ENCODE measurements around the gene TMC3. TPM values are rescaled to one million over a fixed set of nuclear protein-coding genes. Genes with fewer than 3 reads are reported as not detected.

Gene TMC3
- total and polyA plus RNA-seq, 8 donors = under 0.01 to 0.92 (median 0.03) TPM; not detected in 5

- no peaks in the 10 kb centered on the region for H3K36me3 ChIP-seq
- H3K9me3 ChIP-seq = no peaks in the 10 kb centered on the region
- TF ChIP-seq EP300 (IDR thresholded peaks at IDR 0.05) (no peak), POLR2A (IDR thresholded peaks at IDR 0.05) (no peak), CTCF (IDR thresholded peaks at IDR 0.05) (no peak), POLR2AphosphoS5 (IDR thresholded peaks at IDR 0.05) (no peak)
- H3K27me3 ChIP-seq = no peaks in the 10 kb centered on the region
- H3K4me1 ChIP-seq = peaks cover 0 to 22% (median 13%) of the 10 kb centered on the region in 4 donors
- no peak overlapping the region for H3K4me3 ChIP-seq
- DNase-seq = no peak
- intact Hi-C loops (cut with DNase I; ENCODE audit: low total_unique reads) = no loop called here
- no peak overlapping the region for H3K27ac ChIP-seq
- 43 to 64% (median 55%) methylated on average over 4 of the region's 4 CpGs for WGBS, 5 donors
Measured at GRCh38 chr15:81385721-81386076, 11.7 kb upstream of the TMC3 start.

GRCh38 chr15:81384891-81385720 lies 11.1 kb upstream of the TMC3 start:
- Histone ChIP-seq H3K4me1 (peaks cover 0 to 22% (median 13%) of the 10 kb centered on the region in 4 donors), H3K4me3 (no peak overlapping the region), H3K27me3 (no peaks in the 10 kb centered on the region), H3K27ac (no peak overlapping the region), H3K9me3 (no peaks in the 10 kb centered on the region), H3K36me3 (no peaks in the 10 kb centered on the region)
- 52 to 67% (median 53%) methylated on average over 6 of the region's 6 CpGs for WGBS, 5 donors
- TF ChIP-seq POLR2AphosphoS5 (IDR thresholded peaks at IDR 0.05) (no peak), CTCF (IDR thresholded peaks at IDR 0.05) (no peak), POLR2A (IDR thresholded peaks at IDR 0.05) (no peak), EP300 (IDR thresholded peaks at IDR 0.05) (no peak)
- intact Hi-C loops (cut with DNase I; ENCODE audit: low total_unique reads) = no loop called here
- peak in 1 of 2 donors; percentile 26 for DNase-seq

- WGBS, 5 donors = 71 to 82% (median 77%) methylated on average over 2 of the region's 2 CpGs
- H3K9me3 ChIP-seq = no peaks in the 10 kb centered on the region
- no peak for TF ChIP-seq EP300 (IDR thresholded peaks at IDR 0.05)
- no peak for TF ChIP-seq CTCF (IDR thresholded peaks at IDR 0.05)
- TF ChIP-seq POLR2A (IDR thresholded peaks at IDR 0.05) = no peak
- TF ChIP-seq POLR2AphosphoS5 (IDR thresholded peaks at IDR 0.05) = no peak
Measured at GRCh38 chr15:81381720-81382119, 7.7 kb upstream of the TMC3 start.

GRCh38 chr15:81380668-81381067 lies 6.7 kb upstream of the TMC3 start:
- H3K27me3 ChIP-seq = no peaks in the 10 kb centered on the region
- WGBS, 5 donors = 84 to 93% (median 90%) methylated on average over 2 of the region's 2 CpGs
- intact Hi-C loops (cut with DNase I; ENCODE audit: low total_unique reads) = no loop called here
- H3K4me1 ChIP-seq = peaks cover 0 to 8% (median 8%) of the 10 kb centered on the region in 4 donors
- TF ChIP-seq CTCF (IDR thresholded peaks at IDR 0.05) = no peak
- TF ChIP-seq EP300 (IDR thresholded peaks at IDR 0.05) = no peak
- TF ChIP-seq POLR2A (IDR thresholded peaks at IDR 0.05) = no peak
- TF ChIP-seq POLR2AphosphoS5 (IDR thresholded peaks at IDR 0.05) = no peak
- no peak overlapping the region for H3K27ac ChIP-seq
- DNase-seq = no peak
- H3K4me3 ChIP-seq = no peak overlapping the region
- H3K36me3 ChIP-seq = no peaks in the 10 kb centered on the region
- H3K9me3 ChIP-seq = no peaks in the 10 kb centered on the region

More at GRCh38 chr15:81381720-81382119, 7.7 kb upstream of the TMC3 start:
- intact Hi-C loops (cut with DNase I; ENCODE audit: low total_unique reads) = no loop called here
- DNase-seq = no peak
- no peak overlapping the region for H3K4me3 ChIP-seq
- no peak overlapping the region for H3K27ac ChIP-seq
- H3K27me3 ChIP-seq = no peaks in the 10 kb centered on the region
- H3K4me1 ChIP-seq = peaks cover 0 to 19% (median 12%) of the 10 kb centered on the region in 4 donors
- H3K36me3 ChIP-seq = no peaks in the 10 kb centered on the region

Measured in stomach (tissue), 9 donors.